Effector CD4-positive, alpha-beta T cell (primary cell): ENCODE measurements around the gene PTPN1.
"Not testable (repeated sequence)": the region's sequence is repeated elsewhere in the genome, so short reads cannot be mapped to it uniquely, and the experiment has no call there.

Experiments
- DNase-seq: peaks from one replicate; pipeline ENCODE4 v3.0.0-alpha.2; 2020

The PTPN1 gene

GRCh38 chr20:50560867-50561266, 50.7 kb downstream of the PTPN1 start:
- DNase-seq: no peak

- no peak for DNase-seq
These were observed 51.3 kb downstream of the PTPN1 start for GRCh38 chr20:50561379-50562078.

DNA sequence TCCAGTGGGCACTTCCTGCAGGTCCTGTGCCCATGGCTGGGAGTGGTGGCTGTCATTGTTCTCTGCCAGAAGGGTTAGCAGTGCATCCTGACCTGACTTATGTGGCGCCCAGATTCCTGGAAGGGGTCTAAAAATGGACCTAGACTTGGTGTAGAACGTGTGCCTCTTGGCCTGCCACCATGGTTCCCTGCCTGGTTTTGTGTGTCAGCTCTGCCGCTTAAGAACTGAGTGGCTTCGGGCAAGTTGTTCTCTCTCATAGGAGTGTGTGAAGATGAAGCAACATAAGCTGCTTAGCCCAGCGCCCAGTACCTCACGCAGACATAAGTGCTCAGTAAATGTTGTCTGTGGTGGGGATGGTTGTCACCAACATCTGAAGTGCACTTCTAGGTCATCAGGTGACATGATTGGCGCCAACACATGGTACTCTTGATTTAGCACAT, 52.1 kb downstream of the PTPN1 start:
- DNase-seq: no peak

DNA sequence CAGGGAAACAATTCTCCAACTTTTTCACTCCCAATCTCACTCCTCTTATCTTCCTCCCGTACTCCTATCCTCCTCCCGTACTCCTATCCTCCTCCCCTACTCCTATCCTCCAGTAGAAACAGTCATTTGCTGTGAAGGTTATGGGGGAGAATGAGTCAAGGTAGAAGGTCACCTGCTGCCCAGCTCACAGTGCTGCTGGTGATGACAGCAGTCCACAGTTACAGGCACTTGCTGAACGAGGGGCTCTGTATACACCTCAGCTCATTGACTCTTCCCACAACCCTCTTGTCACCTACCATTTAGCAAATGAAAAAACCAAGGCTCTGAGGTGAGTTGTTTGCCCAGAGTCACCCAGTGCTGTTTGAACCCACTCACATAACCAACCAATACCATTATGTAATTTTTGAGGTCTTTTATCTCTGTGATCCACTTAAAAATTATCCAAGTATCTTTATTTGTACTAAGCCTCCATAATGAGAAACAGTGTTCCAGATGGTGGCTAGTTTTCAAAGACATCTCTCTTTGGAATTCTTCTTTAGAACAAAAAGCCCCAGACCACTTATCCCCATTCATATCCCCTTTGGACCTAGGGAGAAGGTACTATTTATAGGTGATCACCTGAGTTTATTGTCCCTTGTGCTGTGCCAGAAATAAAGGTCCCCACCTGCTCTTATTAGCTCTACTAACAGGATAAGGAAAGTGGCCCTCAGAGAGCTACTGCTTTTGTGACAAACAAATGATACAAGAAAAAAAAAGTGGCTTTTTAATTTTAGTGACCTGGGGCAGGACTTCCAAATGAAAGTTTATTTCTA, 53.2 kb downstream of the PTPN1 start:
- no peak for DNase-seq

- DNase-seq: no peak
These were observed 55.2 kb downstream of the PTPN1 start for GRCh38 chr20:50565383-50565782.

GRCh38 chr20:50565871-50566270, 55.7 kb downstream of the PTPN1 start:
- no peak for DNase-seq

DNA sequence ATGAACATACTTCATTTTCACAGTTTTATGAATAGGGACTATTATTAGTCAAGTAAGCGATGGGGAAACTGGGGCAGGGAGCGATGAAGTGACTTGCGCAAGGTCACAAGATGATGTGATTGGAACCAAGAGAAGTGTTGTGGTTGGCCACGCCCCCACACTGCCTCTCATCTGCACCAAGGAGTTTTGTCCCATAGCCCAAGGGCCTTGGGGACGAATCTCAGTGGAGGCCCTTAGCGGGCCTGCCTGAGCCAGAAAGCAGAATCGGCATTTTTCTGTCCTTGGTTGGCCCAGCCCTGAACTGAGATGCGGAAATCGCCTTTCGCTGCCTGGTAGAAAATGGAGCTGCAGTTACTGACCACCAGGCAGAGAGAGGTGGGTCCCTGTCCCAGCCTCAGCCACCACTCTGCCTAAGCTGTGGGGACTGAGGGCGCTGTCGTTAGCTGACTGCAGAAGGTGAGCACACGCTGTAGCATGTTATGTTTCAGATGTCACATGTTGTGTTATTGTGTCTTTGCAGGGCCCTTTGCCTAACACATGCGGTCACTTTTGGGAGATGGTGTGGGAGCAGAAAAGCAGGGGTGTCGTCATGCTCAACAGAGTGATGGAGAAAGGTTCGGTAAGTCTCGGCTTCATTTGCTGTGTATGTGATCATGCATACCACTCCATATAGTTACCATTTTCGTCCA, 57.8 kb downstream of the PTPN1 start:
- no peak for DNase-seq

GRCh38 chr20:50568549-50568942, 58.4 kb downstream of the PTPN1 start:
- DNase-seq: no peak

- not testable (repeated sequence) for DNase-seq
These were observed 59.3 kb downstream of the PTPN1 start for GRCh38 chr20:50569487-50569863.

DNA sequence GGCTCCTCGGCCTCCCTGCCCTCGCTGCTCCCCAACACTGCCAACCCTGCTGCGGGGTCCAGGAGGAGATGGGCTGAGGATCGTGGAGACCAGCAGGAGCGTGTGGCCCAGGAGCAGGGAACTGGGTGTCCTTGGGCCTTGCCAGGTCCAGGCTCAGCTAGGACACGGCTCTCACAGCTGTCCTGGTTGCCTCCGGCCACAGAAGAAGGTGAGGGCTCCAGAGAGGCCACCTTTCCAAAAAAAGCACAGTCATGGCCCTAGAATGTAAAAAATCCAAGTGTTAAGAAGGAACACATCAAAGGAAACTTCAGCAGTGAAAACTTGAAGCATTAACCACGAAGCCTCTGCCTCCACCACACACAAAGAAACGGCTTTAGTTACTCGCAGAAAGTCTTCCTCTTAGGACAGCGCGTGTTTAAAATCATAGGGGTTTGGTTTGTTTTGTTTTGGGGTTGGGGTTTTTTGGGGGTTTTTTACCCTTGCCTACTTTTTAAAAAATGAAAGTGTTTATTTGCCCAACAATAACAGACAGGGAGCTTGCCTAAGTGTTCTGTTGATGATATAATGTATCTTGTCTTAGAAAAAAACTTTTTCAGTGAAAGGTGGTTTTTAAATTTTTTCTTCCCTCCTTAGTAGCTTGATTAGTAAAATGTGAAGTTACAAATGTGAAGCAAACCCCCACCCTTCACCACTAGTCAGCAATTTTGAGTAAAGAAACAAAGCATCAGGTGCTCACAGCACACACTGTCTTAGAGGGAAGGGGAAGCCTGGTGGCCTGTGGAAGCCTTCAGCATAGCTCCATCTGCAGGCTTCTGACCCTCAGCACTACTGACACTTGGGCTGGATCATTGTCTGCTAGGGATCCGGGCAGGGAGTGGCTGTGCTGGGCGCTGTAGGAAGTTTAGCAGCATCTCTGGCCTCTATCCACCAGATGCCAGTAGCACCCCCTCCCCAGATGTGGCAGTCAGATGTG, 60.0 kb downstream of the PTPN1 start:
- no peak for DNase-seq

DNA sequence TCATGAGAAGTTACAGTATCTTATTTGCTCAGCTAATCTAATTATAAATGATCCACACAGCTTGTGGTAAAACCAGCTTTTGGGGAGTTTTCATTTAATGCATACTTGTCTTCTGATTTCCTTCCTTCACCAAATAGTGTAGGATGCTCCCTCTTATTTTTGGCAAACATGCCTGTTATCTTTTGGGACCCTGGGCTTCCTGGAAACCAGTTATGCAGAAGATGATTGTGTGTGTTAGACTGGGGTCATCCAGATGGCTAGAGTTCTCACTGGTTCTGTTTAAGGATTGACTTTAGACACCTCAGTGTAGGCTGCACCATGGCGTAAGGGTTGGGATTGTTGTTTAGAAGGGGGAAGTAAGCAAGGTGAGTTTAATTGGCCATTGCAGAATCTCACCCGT, 61.3 kb downstream of the PTPN1 start:
- no peak for DNase-seq

DNA sequence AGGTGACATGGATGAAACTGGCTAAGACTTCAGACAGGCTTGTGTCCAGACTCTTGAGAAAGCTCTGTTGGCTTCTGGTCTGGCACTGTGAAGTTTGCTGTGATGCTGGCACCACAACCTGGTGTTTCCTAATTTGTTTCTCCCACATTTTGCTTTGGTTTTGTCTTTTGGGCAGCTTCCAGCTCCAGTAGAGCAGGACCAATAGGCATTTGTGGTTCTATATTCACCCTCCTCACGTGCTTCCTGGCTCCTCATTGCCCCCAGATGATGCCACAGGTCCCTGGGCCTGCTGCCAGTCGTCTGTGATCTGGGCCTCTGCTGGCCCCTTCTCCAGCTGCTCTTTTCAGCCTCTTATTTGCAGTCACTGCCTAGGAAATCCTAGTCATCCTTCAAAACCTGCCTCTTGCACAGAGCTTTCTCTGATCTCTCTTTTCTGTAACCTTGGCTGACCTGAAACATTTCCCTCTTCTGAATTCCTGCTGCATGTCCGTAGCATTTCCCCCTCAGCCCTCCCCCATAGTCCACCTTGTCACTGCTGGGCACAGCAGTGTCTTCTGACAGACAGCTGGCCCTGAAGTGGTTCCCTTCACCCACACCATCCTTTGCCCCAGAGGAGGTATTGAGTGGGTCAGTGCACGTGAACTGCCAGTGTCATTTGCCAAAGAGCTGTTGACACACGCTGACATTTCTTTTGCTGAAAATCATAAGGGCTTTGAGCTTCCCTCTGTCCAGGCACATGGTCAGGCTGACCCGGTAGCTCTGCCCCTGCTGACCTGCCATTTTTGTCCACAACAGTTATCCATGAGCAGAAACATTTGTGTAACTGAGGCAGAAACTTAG, 63.0 kb downstream of the PTPN1 start:
- no peak for DNase-seq

- no peak for DNase-seq
These were observed 63.9 kb downstream of the PTPN1 start for GRCh38 chr20:50574108-50574507.

DNA sequence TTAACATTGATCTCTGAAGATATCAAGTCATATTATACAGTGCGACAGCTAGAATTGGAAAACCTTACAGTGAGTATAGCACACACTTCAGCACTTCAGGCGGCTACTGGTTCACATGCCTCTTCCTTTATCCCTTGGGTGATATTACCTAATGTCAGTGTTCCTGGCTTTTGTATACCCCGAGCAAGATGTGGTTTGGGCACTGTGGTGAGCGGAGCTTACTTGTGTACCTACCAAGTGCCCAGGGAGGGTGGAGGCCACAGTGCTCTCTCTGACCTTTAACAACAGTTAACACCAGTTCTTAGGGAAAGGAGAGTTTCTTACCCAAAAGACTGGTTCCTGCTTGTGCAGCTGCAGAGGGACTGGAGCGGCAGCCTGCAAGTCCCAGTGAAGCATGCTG, 64.4 kb downstream of the PTPN1 start:
- DNase-seq: no peak

- DNase-seq: peak; percentile 43
These were observed 65.9 kb downstream of the PTPN1 start for GRCh38 chr20:50575865-50576720.

DNA sequence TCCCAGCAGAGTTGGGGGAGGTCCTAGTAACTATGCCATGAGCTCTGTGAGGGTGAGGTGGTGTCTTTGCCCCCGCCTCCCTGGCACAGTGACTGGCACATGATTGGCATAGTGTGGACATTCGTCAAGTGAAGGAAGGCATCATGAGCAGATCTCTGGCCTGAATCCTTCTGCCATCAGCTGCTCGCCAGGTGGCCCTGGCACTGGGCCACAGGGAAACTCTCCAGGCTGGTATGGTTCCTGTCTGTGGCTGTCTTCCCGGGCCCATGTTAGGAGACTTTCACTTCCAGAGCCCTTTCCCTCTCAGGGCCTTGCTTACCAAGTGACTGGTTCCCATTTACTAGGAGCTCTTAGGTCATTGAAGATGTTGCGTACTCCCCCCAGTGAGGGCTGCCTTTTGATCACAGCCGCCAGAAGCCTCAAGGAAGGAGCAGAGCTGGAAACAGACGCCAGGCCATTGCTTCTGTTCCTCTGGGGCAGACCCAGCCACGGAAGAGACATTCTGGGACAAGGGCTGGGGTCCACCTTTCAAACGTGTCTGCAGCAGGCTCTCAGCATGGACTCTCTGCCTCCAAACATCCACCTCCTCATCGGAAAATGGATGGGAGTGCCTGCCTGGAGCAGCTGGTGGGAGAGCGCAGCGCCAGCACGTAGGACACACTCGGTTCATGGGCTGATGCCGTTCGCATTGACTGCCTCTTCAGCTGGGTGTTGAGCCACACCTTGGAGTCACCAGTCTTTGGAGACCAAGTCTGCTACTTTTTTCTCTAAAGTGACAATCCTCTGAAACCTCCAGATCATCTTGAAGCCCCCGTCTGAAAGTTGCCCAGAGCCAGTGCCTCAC, 67.2 kb downstream of the PTPN1 start:
- DNase-seq: no peak

DNA sequence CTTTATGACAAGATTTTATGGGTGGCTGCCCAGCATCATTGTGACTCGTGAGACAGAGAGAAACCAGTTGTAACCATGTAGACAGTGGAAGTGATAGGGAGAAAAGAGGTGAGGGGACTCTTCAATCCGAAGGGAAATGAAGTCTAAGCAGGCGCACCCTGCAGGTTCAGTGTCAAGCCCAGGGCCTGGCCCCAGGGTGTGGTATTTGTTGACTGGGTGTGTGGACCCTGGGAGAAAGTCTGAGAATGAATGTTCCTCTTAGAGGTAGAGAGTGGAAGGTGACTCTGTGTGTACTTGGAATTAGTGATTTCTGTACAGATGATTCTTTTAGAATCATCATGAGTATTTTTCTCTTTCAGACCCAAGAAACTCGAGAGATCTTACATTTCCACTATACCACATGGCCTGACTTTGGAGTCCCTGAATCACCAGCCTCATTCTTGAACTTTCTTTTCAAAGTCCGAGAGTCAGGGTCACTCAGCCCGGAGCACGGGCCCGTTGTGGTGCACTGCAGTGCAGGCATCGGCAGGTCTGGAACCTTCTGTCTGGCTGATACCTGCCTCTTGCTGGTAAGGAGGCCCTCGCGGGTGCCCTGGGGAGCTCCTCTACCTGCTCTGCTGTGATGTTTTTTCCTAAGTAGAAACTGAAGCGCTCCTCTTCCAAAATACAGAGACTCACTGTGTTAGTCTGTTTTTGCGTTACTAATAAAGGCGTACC, 68.0 kb downstream of the PTPN1 start:
- DNase-seq: no peak

- no peak for DNase-seq
These were observed 68.6 kb downstream of the PTPN1 start for GRCh38 chr20:50578778-50579165.

DNA sequence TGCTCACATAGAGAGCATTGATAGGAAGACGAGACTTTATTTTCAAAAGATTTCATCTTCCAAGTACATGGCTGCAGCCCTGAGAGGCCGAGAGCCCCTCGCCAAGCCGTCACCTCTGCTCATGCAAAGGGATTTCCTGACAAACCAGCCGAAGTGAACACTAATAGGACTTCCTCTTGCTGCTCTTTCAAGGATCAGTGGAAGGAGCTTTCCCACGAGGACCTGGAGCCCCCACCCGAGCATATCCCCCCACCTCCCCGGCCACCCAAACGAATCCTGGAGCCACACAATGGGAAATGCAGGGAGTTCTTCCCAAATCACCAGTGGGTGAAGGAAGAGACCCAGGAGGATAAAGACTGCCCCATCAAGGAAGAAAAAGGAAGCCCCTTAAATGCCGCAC, 69.3 kb downstream of the PTPN1 start:
- no peak for DNase-seq
